SU-DHL-6 (cell line): ENCODE data around the gene ANKRD65.

Experiments used
- H2AFZ ChIP-seq: fragments of 200-600 bp; sonication (generic); 2 replicates; pipeline ENCODE4 v1.6.1; 2014; ENCODE audit warnings: low read depth, mild to moderate bottlenecking, moderate library complexity, mixed read lengths, antibody characterized with exemption, low read length; ENCODE audit not compliant: severe bottlenecking
- H3F3A ChIP-seq: fragments of 200-600 bp; shearing (Covaris generic); 2 replicates; pipeline ENCODE4 v1.6.0; 2016; ENCODE audit warnings: antibody characterized with exemption, mild to moderate bottlenecking; ENCODE audit not compliant: insufficient read depth
- H3K27ac ChIP-seq: fragments of 200-600 bp; sonication (generic); 2 replicates; pipeline ENCODE4 v1.5.1; 2016; ENCODE audit warnings: low read depth, mild to moderate bottlenecking, low read length, moderate library complexity, mixed read lengths
- H3K27me3 ChIP-seq: fragments of 200-600 bp; sonication (generic), shearing (Covaris generic); 2 replicates; pipeline ENCODE4 v1.6.0; 2014; ENCODE audit warnings: mild to moderate bottlenecking, low read length
- H3K36me3 ChIP-seq: fragments of 200-600 bp; sonication (generic); 2 replicates; pipeline ENCODE4 v1.6.1; 2014; ENCODE audit warnings: mild to moderate bottlenecking, low read length, mixed read lengths
- H3K4me2 ChIP-seq: fragments of 300-600, 200-600 bp; shearing (Covaris generic), sonication (generic); 2 replicates; pipeline ENCODE4 v1.6.0; 2014; ENCODE audit warnings: low read length, low read depth, mild to moderate bottlenecking; ENCODE audit not compliant: poor library complexity, severe bottlenecking
- H3K4me3 ChIP-seq: fragments of 200-600 bp; sonication (generic); 2 replicates; pipeline ENCODE4 v1.5.1; 2014; ENCODE audit warnings: antibody characterized with exemption, low read length, mild to moderate bottlenecking, mixed read lengths; ENCODE audit not compliant: insufficient read depth, poor library complexity, severe bottlenecking
- H3K79me2 ChIP-seq: fragments of 200-600 bp; sonication (generic); 2 replicates; pipeline ENCODE4 v1.6.1; 2014; ENCODE audit warnings: mild to moderate bottlenecking, low read length, moderate library complexity; ENCODE audit not compliant: insufficient read depth
- H3K9ac ChIP-seq: fragments of 200-600 bp; sonication (generic); 2 replicates; pipeline ENCODE4 v1.7.0; 2014; ENCODE audit warnings: mild to moderate bottlenecking, low read length
- H3K9me2 ChIP-seq: fragments of 200-600 bp; sonication (generic); replicated peaks from 2 replicates; pipeline ENCODE4 v1.6.1; 2014; ENCODE audit warnings: low read length; ENCODE audit not compliant: insufficient read depth
- H3K9me3 ChIP-seq: fragments of 200-600 bp; sonication (generic); 2 replicates; pipeline ENCODE4 v1.6.1; 2014; ENCODE audit warnings: low read length, mixed read lengths; ENCODE audit not compliant: insufficient read depth
- H4K20me1 ChIP-seq: fragments of 200-600 bp; sonication (generic); 2 replicates; pipeline ENCODE4 v1.6.1; 2014; ENCODE audit warnings: low read depth, mild to moderate bottlenecking, antibody characterized with exemption, low read length, moderate library complexity, mixed read lengths
- CTCF ChIP-seq: fragments of 200-600 bp; sonication (generic); IDR thresholded peaks from one replicate; pipeline ENCODE4 v1.5.1; 2017; ENCODE audit warnings: antibody characterized with exemption, mild to moderate bottlenecking, low read length, moderate library complexity; ENCODE audit not compliant: insufficient read depth, poor library complexity, severe bottlenecking
- EZH2phosphoT487 ChIP-seq: fragments of 200-600 bp; sonication (generic), shearing (Covaris generic); conservative IDR thresholded peaks from 2 replicates; pipeline ENCODE4 v1.6.1; 2018; ENCODE audit warnings: mild to moderate bottlenecking, antibody characterized with exemption, low read length, moderate library complexity, mixed read lengths

The ANKRD65 gene

DNA sequence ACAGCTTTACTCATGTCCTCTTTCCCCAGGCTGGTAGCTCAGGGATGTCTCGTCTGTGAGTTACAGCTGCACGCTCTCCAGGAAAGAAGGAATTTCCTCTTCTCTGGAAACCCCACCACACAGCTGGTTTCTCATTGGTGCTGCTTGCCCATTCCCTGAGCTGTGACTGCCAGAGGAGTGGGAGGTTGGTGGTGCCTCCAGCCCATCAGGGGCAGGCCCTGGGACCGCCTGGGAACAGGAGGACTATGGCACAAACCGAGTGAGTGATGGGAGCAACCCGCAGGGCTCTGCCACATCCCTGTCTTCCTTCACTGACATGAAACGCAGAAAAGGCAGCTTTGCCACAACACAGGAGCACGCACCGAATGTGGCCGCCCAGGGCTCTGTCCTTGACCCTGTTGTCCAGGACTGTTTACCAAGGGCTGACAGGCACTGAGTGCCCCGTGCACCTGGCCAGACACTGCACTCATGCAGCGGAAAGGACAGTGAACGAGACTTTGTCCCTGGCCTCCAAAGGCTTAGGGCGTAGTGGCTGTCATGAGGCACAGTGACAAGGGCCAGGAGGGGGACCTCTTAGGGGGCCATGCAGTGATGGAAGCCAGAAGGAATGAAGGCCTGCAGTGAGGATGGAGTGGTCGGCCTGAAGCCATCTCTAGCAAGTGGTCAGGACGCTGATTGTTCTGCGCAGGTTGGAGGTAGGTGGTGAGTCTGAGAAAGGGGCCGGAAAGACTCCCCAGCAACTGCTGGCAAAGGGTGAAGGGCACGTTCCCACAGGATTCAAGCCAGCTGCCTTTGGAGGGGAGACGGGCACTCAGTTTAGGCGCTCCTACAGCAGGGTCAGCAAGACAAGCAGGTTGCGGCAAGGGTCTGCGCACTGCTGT, 20.3 kb downstream of the ANKRD65 start:
- Histone ChIP-seq H3K9me3 (no peaks in the 10 kb centered on the region), H3F3A (peaks cover 19% of the 10 kb centered on the region; the same call in 1 of the 2 replicates), H3K9me2 (no peaks in the 10 kb centered on the region), H3K36me3 (peaks cover 14% of the 10 kb centered on the region; the same call in 1 of the 2 replicates), H3K27ac (no peak overlapping the region), H3K4me2 (peak overlapping the region; percentile 81), H2AFZ (no peak overlapping the region), H3K4me3 (peak overlapping the region; percentile 93), H3K79me2 (peaks cover 54% of the 10 kb centered on the region), H3K9ac (peak overlapping the region; percentile 96), H4K20me1 (no peaks in the 10 kb centered on the region; the same call in 1 of the 2 replicates), H3K27me3 (no peaks in the 10 kb centered on the region)
- no peak for TF ChIP-seq CTCF
- no peak for TF ChIP-seq EZH2phosphoT487

GRCh38 chr1:1399872-1400575, 21.1 kb downstream of the ANKRD65 start:
- Histone ChIP-seq H3F3A (peaks cover 19% of the 10 kb centered on the region; the same call in 1 of the 2 replicates), H2AFZ (no peak overlapping the region), H3K4me3 (peak overlapping the region; percentile 93), H3K9me3 (no peaks in the 10 kb centered on the region), H4K20me1 (no peaks in the 10 kb centered on the region; the same call in 1 of the 2 replicates), H3K27ac (peak overlapping the region; percentile 63), H3K4me2 (peak overlapping the region; percentile 81), H3K9ac (peak overlapping the region; percentile 96), H3K79me2 (peaks cover 53% of the 10 kb centered on the region), H3K27me3 (no peaks in the 10 kb centered on the region), H3K9me2 (no peaks in the 10 kb centered on the region), H3K36me3 (peaks cover 14% of the 10 kb centered on the region)
- TF ChIP-seq CTCF (no peak), EZH2phosphoT487 (no peak)

GRCh38 chr1:1399187-1399871, 21.7 kb downstream of the ANKRD65 start, which contains the start of gene CCNL2:
Gene CCNL2 (minus strand): TSS chr1:1399335. CDS start chr1:1399306, 29 bp downstream.
- Histone ChIP-seq H3K9me2 (no peaks in the 10 kb centered on the region), H3K4me2 (peak within 1 kb of the TSS; percentile 81), H4K20me1 (no peaks in the 10 kb centered on the region; the same call in 1 of the 2 replicates), H3K79me2 (peaks cover 52% of the 10 kb centered on the region), H3K9ac (peak within 1 kb of the TSS; percentile 96), H3K4me3 (peak within 1 kb of the TSS; percentile 93), H2AFZ (peak within 1 kb of the TSS; percentile 16), H3K36me3 (peaks cover 16% of the 10 kb centered on the region), H3K9me3 (no peaks in the 10 kb centered on the region), H3F3A (peaks cover 19% of the 10 kb centered on the region; the same call in 1 of the 2 replicates), H3K27me3 (no peaks in the 10 kb centered on the region), H3K27ac (peak within 1 kb of the TSS; percentile 63)
- TF ChIP-seq CTCF = no peak
- TF ChIP-seq EZH2phosphoT487 = no peak
